KMS-11 (cell line): ENCODE measurements around the gene RPIA.

ENCODE experiments used
- H2AFZ ChIP-seq: fragments of 200-600 bp; sonication (generic); 2 replicates; pipeline ENCODE4 v1.6.1; 2016; ENCODE audit warnings: antibody characterized with exemption, mixed run types, low read depth
- H3K27ac ChIP-seq: fragments of 200-600 bp; sonication (generic); 2 replicates; pipeline ENCODE4 v1.6.1; 2016; ENCODE audit warnings: mild to moderate bottlenecking, mixed run types
- H3K27me3 ChIP-seq: fragments of 200-600 bp; sonication (generic); 2 replicates; pipeline ENCODE4 v1.6.1; 2017; ENCODE audit warnings: mild to moderate bottlenecking, low read depth, mixed run types, moderate library complexity; ENCODE audit not compliant: insufficient read depth
- H3K36me3 ChIP-seq: fragments of 200-600 bp; sonication (generic); 2 replicates; pipeline ENCODE4 v1.6.1; 2017; ENCODE audit warnings: mild to moderate bottlenecking, mixed run types; ENCODE audit not compliant: insufficient read depth
- H3K4me1 ChIP-seq: fragments of 200-600 bp; sonication (generic); 2 replicates; pipeline ENCODE4 v1.6.1; 2016; ENCODE audit warnings: mild to moderate bottlenecking, low read depth, mixed run types; ENCODE audit not compliant: poor library complexity, severe bottlenecking
- H3K4me2 ChIP-seq: fragments of 200-600 bp; sonication (generic); 2 replicates; pipeline ENCODE4 v1.7.0; 2016; ENCODE audit warnings: mild to moderate bottlenecking, mixed run types
- H3K4me3 ChIP-seq: fragments of 200-600 bp; sonication (generic); IDR thresholded peaks from 2 replicates; pipeline ENCODE4 v1.6.1; 2017; ENCODE audit warnings: low read depth, low read length, mixed read lengths; ENCODE audit not compliant: insufficient read depth
- H3K79me2 ChIP-seq: fragments of 200-600 bp; sonication (generic); 2 replicates; pipeline ENCODE4 v1.6.1; 2016; ENCODE audit warnings: low read depth, mixed run types; ENCODE audit not compliant: insufficient read depth
- H3K9ac ChIP-seq: fragments of 200-600 bp; sonication (generic); 2 replicates; pipeline ENCODE4 v1.6.1; 2016; ENCODE audit warnings: mild to moderate bottlenecking, mixed run types
- H4K20me1 ChIP-seq: fragments of 200-600 bp; sonication (generic); 2 replicates; pipeline ENCODE4 v1.6.1; 2016; ENCODE audit warnings: mild to moderate bottlenecking, mixed run types; ENCODE audit not compliant: insufficient read depth
- CTCF ChIP-seq: fragments of 200-600 bp; sonication (generic); conservative IDR thresholded peaks from 2 replicates; pipeline ENCODE4 v1.6.1; 2017; ENCODE audit warnings: low read depth, mild to moderate bottlenecking, antibody characterized with exemption, low read length, moderate library complexity, mixed read lengths

RPIA gene

GRCh38 chr2:88680266-88680902 is 11.1 kb upstream of the RPIA start:
- Histone ChIP-seq H3K36me3 (no peaks in the 10 kb centered on the region), H3K4me1 (no peaks in the 10 kb centered on the region), H3K4me3 (no peak overlapping the region), H3K4me2 (no peak overlapping the region), H2AFZ (no peak overlapping the region), H3K27ac (no peak overlapping the region), H3K27me3 (no peaks in the 10 kb centered on the region), H3K9ac (no peak overlapping the region), H3K79me2 (no peaks in the 10 kb centered on the region), H4K20me1 (no peaks in the 10 kb centered on the region)
- TF ChIP-seq CTCF: no peak

- Histone ChIP-seq H3K79me2 (no peaks in the 10 kb centered on the region), H4K20me1 (no peaks in the 10 kb centered on the region), H3K4me2 (no peak overlapping the region), H3K36me3 (no peaks in the 10 kb centered on the region), H3K4me1 (no peaks in the 10 kb centered on the region), H3K4me3 (no peak overlapping the region), H3K9ac (no peak overlapping the region), H3K27me3 (no peaks in the 10 kb centered on the region), H3K27ac (no peak overlapping the region), H2AFZ (no peak overlapping the region)
- TF ChIP-seq CTCF: no peak
Observed at GRCh38 chr2:88680916-88681315, 10.6 kb upstream of the RPIA start.

GRCh38 chr2:88683160-88684021 is 8.1 kb upstream of the RPIA start:
- H3K4me2 ChIP-seq: no peak overlapping the region
- no peaks in the 10 kb centered on the region for H3K27me3 ChIP-seq
- H3K36me3 ChIP-seq: no peaks in the 10 kb centered on the region
- no peak overlapping the region for H3K27ac ChIP-seq
- H3K4me1 ChIP-seq: no peaks in the 10 kb centered on the region
- H3K4me3 ChIP-seq: no peak overlapping the region
- no peaks in the 10 kb centered on the region for H3K79me2 ChIP-seq
- no peak for TF ChIP-seq CTCF
- H4K20me1 ChIP-seq: no peaks in the 10 kb centered on the region
- no peak overlapping the region for H2AFZ ChIP-seq
- no peak overlapping the region for H3K9ac ChIP-seq

GRCh38 chr2:88684519-88684918 is 7.0 kb upstream of the RPIA start:
- Histone ChIP-seq H3K27me3 (no peaks in the 10 kb centered on the region), H4K20me1 (no peaks in the 10 kb centered on the region), H2AFZ (no peak overlapping the region), H3K27ac (no peak overlapping the region), H3K4me1 (no peaks in the 10 kb centered on the region), H3K4me3 (no peak overlapping the region), H3K4me2 (no peak overlapping the region), H3K36me3 (no peaks in the 10 kb centered on the region), H3K79me2 (no peaks in the 10 kb centered on the region), H3K9ac (no peak overlapping the region)
- no peak for TF ChIP-seq CTCF
